Adrenal gland (tissue), 12 donors: ENCODE data around the gene MACO1. TPM values are rescaled to one million over a fixed set of nuclear protein-coding genes. Genes with fewer than 3 reads are reported as not detected.
"Not testable (repeated sequence)": the region's sequence is repeated elsewhere in the genome, so short reads cannot be mapped to it uniquely, and the experiment has no call there.

Experiments used
- DNase-seq, 7 donors: peaks; one replicate each; pipeline ENCODE4 v3.0.0-alpha.2; 2019 to 2020
- H3K27ac ChIP-seq, 5 donors: fragments of 200-600 bp; sonication (generic) in 4 of 5; 1 replicate in 3 of 5; 2 replicates in 2 of 5; pipeline versions ENCODE4 v1.5.1 to v1.8.0; 2016 to 2020; ENCODE audit warnings: mild to moderate bottlenecking in 1 of 5
- H3K27me3 ChIP-seq: fragments of 200-600 bp; 2 replicates; pipeline ENCODE4 v1.8.0; 2021
- H3K36me3 ChIP-seq, 2 donors: fragments of 200-600 bp; replicated peaks in 1 of 2; 1 replicate in 1 of 2; 2 replicates in 1 of 2; pipeline versions ENCODE4 v1.5.1 to v1.8.0; 2018 to 2022
- H3K4me1 ChIP-seq, 2 donors: fragments of 200-600 bp; replicated peaks in 1 of 2; 1 replicate in 1 of 2; 2 replicates in 1 of 2; pipeline versions ENCODE4 v1.5.1 to v1.8.0; 2018 to 2021
- H3K4me3 ChIP-seq, 4 donors: fragments of 200-600 bp; sonication (generic) in 3 of 4; one replicate each; pipeline ENCODE4 v1.5.1; 2016 to 2018
- H3K9me3 ChIP-seq, 3 donors: fragments of 200-600 bp; sonication (generic) in 1 of 3; replicated peaks in 1 of 3; 1 replicate in 2 of 3; 2 replicates in 1 of 3; pipeline versions ENCODE4 v1.5.1 to v1.8.0; 2016 to 2021
- CTCF ChIP-seq, 6 experiments: fragments of 450-650 bp in 4 of 6; fragments of 200-600 bp in 2 of 6; sonication (generic) in 1 of 6; IDR thresholded peaks; 1 replicate in 5 of 6; 2 replicates in 1 of 6; pipeline versions ENCODE4 v1.5.1 to v1.8.0; 2016 to 2021; ENCODE audit warnings: antibody characterized with exemption in 6 of 6, mild to moderate bottlenecking in 2 of 6, moderate library complexity in 1 of 6
- POLR2A ChIP-seq, 2 donors: fragments of 450-650 bp; IDR thresholded peaks; one replicate each; pipeline ENCODE4 v1.6.1; 2017; ENCODE audit warnings: antibody characterized with exemption in 2 of 2, mild to moderate bottlenecking in 2 of 2, moderate library complexity in 1 of 2
- WGBS, 4 donors: extraction: QIAGEN DNeasy Blood & Tissue Kit in 2 of 4; methylation state at CpG; one replicate each; pipeline versions ENCODE4 v1.1.5 to v1.1.7; 2013 to 2017; 5-methylcytosine and 5-hydroxymethylcytosine counted together
- intact Hi-C, 2 donors: fragments of 100-400 bp; cut with DNase I; formaldehyde crosslinking; loops; one replicate each; pipeline versions ENCODE4 v1.14.1 to v1.15.0; 2022 to 2023
- polyA plus RNA-seq, 3 donors: library from polyadenylated mRNA; stranded (reverse); fragments of 200-250 nt in 2 of 3; fragments of 350-450 nt in 1 of 3; fragmentation: Illumina TruSeq in 1 of 3; extraction: RNeasy Lipid Tissue Mini Kit (QIAGEN cat#74804) in 1 of 3; gene quantifications; one replicate each; pipeline ENCODE4 v1.2.3, GENCODE V29; 2013 to 2014
- total RNA-seq, 9 donors: library from RNA; depleted of rRNA in 4 of 9; stranded (reverse); fragments of >200 nt in 4 of 9; fragments of 120-200 nt in 1 of 9; fragmentation: NEBNext Ultra II Directional in 1 of 9; extraction: Animal tissue kit (Norgen Biotek cat#: 25700) in 1 of 9; gene quantifications; one replicate each; pipeline versions ENCODE4 v1.1.0 to v1.2.4, GENCODE V29; 2013 to 2023
- donor health status: healthy with polysubstance abuse.
- donor health status: Bipolar disorder and iron deficiency.
- donor health status: DM: yes; HTN: yes; CAD: no.
- donor health status: DM: no; HTN: no; CAD: no.
- donor health status: DM: no; HTN: no; CAD: no.
- donor health status: DM: yes; HTN: yes; CAD: no.

MACO1 gene
- total and polyA plus RNA-seq, 12 donors = 15.1 to 48.4 (median 29.6) TPM

- no peaks in the 10 kb centered on the region for H3K9me3 ChIP-seq
- H3K27me3 ChIP-seq = no peaks in the 10 kb centered on the region
- no peaks in the 10 kb centered on the region for H3K4me1 ChIP-seq
- TF ChIP-seq CTCF (IDR thresholded peaks at IDR 0.05) (no peak), POLR2A (IDR thresholded peaks at IDR 0.05) (no peak)
- intact Hi-C loops = no loop called here
- H3K4me3 ChIP-seq = no peak overlapping the region
- H3K27ac ChIP-seq = no peak overlapping the region
- 90 to 94% (median 92%) methylated on average over 6 of the region's 6 CpGs for WGBS, 4 donors
- no peaks in the 10 kb centered on the region for H3K36me3 ChIP-seq
- no peak for DNase-seq
Measured at GRCh38 chr1:25392841-25393240, 37.9 kb upstream of the MACO1 start.

- DNase-seq, H3K4me3 ChIP-seq, H3K36me3 ChIP-seq, H3K27ac ChIP-seq, H3K9me3 ChIP-seq, intact Hi-C loops, H3K4me1 ChIP-seq, H3K27me3 ChIP-seq: not testable (repeated sequence)
- 72 to 76% (median 72%) methylated on average over 4 to 5 of the region's 10 CpGs for WGBS, 4 donors
Measured at GRCh38 chr1:25397549-25397948, 33.1 kb upstream of the MACO1 start.

GRCh38 chr1:25398079-25398478 lies 32.6 kb upstream of the MACO1 start:
- H3K9me3 ChIP-seq, intact Hi-C loops, DNase-seq, H3K36me3 ChIP-seq, H3K4me3 ChIP-seq, H3K4me1 ChIP-seq, H3K27ac ChIP-seq, H3K27me3 ChIP-seq: not testable (repeated sequence)
- no CpG with 5 or more reads among the region's 2 CpGs for WGBS, 4 donors

GRCh38 chr1:25402947-25403803 lies 27.5 kb upstream of the MACO1 start:
- H3K27ac ChIP-seq, H3K27me3 ChIP-seq, H3K9me3 ChIP-seq, H3K36me3 ChIP-seq, H3K4me3 ChIP-seq, H3K4me1 ChIP-seq: not testable (repeated sequence)
- DNase-seq = peak in 5 of 7 donors; percentile 25 to 58 (median 36)
- intact Hi-C loops = loop anchor here in 1 of 2 donors (5.0 kb wide), 1 partner anchor 119 kb away; no protein-coding TSS in a partner anchor
- WGBS, 4 donors = 13 to 78% (median 17%) methylated on average over 2 to 6 of the region's 8 CpGs
- peak in 3 of 6 experiments; percentile 23 to 38 (median 35) for TF ChIP-seq CTCF (IDR thresholded peaks at IDR 0.05)

GRCh38 chr1:25405731-25406305 lies 24.9 kb upstream of the MACO1 start:
- H3K27ac ChIP-seq, H3K27me3 ChIP-seq, H3K4me3 ChIP-seq, intact Hi-C loops, H3K36me3 ChIP-seq, H3K9me3 ChIP-seq, H3K4me1 ChIP-seq, DNase-seq: not testable (repeated sequence)
- WGBS, 4 donors = 77 to 90% (median 88%) methylated on average over 5 to 9 of the region's 12 CpGs

GRCh38 chr1:25409641-25410427 lies 20.9 kb upstream of the MACO1 start:
- 87 to 94% (median 88%) methylated on average over 8 to 10 of the region's 10 CpGs for WGBS, 4 donors
- H3K36me3 ChIP-seq, H3K4me1 ChIP-seq, H3K27ac ChIP-seq, H3K4me3 ChIP-seq, H3K9me3 ChIP-seq, intact Hi-C loops, DNase-seq, H3K27me3 ChIP-seq: not testable (repeated sequence)

GRCh38 chr1:25412872-25413623 lies 17.6 kb upstream of the MACO1 start:
- WGBS, 4 donors = 84 to 90% (median 85%) methylated on average over 12 to 13 of the region's 14 CpGs
- H3K9me3 ChIP-seq, H3K36me3 ChIP-seq, DNase-seq, H3K27ac ChIP-seq, intact Hi-C loops, H3K27me3 ChIP-seq, H3K4me1 ChIP-seq, H3K4me3 ChIP-seq: not testable (repeated sequence)

- H3K4me3 ChIP-seq, H3K27ac ChIP-seq, intact Hi-C loops, DNase-seq, H3K9me3 ChIP-seq, H3K36me3 ChIP-seq, H3K4me1 ChIP-seq, H3K27me3 ChIP-seq: not testable (repeated sequence)
- 71 to 82% (median 80%) methylated on average over 2 to 3 of the region's 6 CpGs; no CpG with 5 or more reads in 1 of the 4 donors for WGBS, 4 donors
Measured at GRCh38 chr1:25414157-25414556, 16.5 kb upstream of the MACO1 start.
